ENCODE results near the gene SMPD1. TPM values are rescaled to one million over a fixed set of nuclear protein-coding genes. Genes with fewer than 3 reads are reported as not detected.
"Not testable (repeated sequence)": the region's sequence is repeated elsewhere in the genome, so short reads cannot be mapped to it uniquely, and the experiment has no call there.

The SMPD1 gene
- total RNA-seq, 4 donors from 2014 or later = 11.6 to 21.4 (median 14.3) TPM

GRCh38 chr11:6388748-6389147 lies 1.5 kb upstream of the SMPD1 start:
- intact Hi-C loops (cut with DNase I) = loop anchor here (10.0 kb wide), 1 partner anchor 316 kb away; no protein-coding TSS in a partner anchor
- H3K27ac ChIP-seq = peak overlapping the region; percentile 26 to 93 (median 90)
- H3K27me3 ChIP-seq = no peaks in the 10 kb centered on the region
- peaks cover 12 to 46% (median 18%) of the 10 kb centered on the region in 3 donors for H3K4me1 ChIP-seq
- WGBS, 2 donors = 91 to 96% methylated on average over 1 of the region's 1 CpG
- no peak for TF ChIP-seq POLR2A (IDR thresholded peaks at IDR 0.05)
- TF ChIP-seq CTCF (IDR thresholded peaks at IDR 0.05) = no peak
- peaks cover 0 to 18% (median 0%) of the 10 kb centered on the region in 3 donors for H3K36me3 ChIP-seq
- H3K9me3 ChIP-seq = no peaks in the 10 kb centered on the region
- no peak overlapping the region for H3K4me3 ChIP-seq
- DNase-seq = no peak

DNA sequence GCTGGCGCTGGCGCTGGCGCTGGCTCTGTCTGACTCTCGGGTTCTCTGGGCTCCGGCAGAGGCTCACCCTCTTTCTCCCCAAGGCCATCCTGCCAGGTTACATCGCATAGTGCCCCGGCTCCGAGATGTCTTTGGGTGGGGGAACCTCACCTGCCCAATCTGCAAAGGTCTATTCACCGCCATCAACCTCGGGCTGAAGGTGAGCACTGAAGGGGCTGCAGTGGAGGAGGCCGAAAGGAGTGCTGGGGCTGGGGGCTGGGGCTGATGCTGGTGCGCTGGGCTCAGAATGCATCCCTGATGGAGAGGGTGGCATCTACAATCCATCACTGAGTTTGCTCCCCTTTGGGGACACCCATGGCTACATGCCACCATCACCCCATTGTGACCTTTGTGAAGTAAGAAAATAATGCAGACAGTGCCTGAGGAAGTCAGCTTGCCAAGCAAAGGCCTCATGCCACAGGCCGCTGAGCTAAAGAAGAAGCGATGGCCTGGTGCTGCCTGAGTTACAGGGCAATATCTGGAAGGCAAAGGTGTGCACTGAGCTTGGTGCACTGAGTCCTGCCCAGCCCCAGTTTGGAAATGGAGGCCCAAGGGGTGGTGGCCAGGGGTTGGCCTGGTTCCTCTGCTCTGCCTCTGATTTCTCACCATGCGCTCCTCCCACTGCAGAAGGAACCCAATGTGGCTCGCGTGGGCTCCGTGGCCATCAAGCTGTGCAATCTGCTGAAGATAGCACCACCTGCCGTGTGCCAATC lies 620 bp downstream of the SMPD1 start:
- peaks cover 0 to 35% (median 4%) of the 10 kb centered on the region in 3 donors for H3K36me3 ChIP-seq
- H3K4me3 ChIP-seq = peak overlapping the region; percentile 69 to 92 (median 84)
- intact Hi-C loops (cut with DNase I) = no loop called here
- peak overlapping the region; percentile 90 to 93 (median 90) for H3K27ac ChIP-seq
- no peak for DNase-seq
- TF ChIP-seq CTCF (IDR thresholded peaks at IDR 0.05) (no peak), POLR2A (IDR thresholded peaks at IDR 0.05) (no peak)
- no peaks in the 10 kb centered on the region for H3K27me3 ChIP-seq
- WGBS, 2 donors = 51 to 72% methylated on average over 5 to 10 of the region's 19 CpGs
- H3K4me1 ChIP-seq = peaks cover 12 to 58% (median 18%) of the 10 kb centered on the region in 3 donors
- H3K9me3 ChIP-seq = no peaks in the 10 kb centered on the region

- WGBS, 2 donors = 100% methylated on average over 2 to 5 of the region's 18 CpGs
- H3K4me3 ChIP-seq = peak overlapping the region in 2 of 4 donors; percentile 79 to 92
- DNase-seq = no peak
- H3K27me3 ChIP-seq = no peaks in the 10 kb centered on the region
- intact Hi-C loops (cut with DNase I) = no loop called here
- TF ChIP-seq CTCF (IDR thresholded peaks at IDR 0.05) (no peak), POLR2A (IDR thresholded peaks at IDR 0.05) (no peak)
- H3K27ac ChIP-seq = no peak overlapping the region
- H3K4me1 ChIP-seq = peaks cover 12 to 58% (median 18%) of the 10 kb centered on the region in 3 donors
- peaks cover 0 to 35% (median 4%) of the 10 kb centered on the region in 3 donors for H3K36me3 ChIP-seq
- H3K9me3 ChIP-seq = no peaks in the 10 kb centered on the region
Measured at GRCh38 chr11:6391537-6392134, 1.4 kb downstream of the SMPD1 start.

GRCh38 chr11:6392251-6392650 lies 2.0 kb downstream of the SMPD1 start:
- peaks cover 12 to 63% (median 18%) of the 10 kb centered on the region in 3 donors for H3K4me1 ChIP-seq
- DNase-seq; H3K9me3 ChIP-seq; H3K4me3 ChIP-seq; H3K27me3 ChIP-seq; H3K27ac ChIP-seq; intact Hi-C loops (cut with DNase I): not testable (repeated sequence)
- 90 to 96% methylated on average over 3 of the region's 4 CpGs for WGBS, 2 donors
- peaks cover 0 to 35% (median 4%) of the 10 kb centered on the region in 3 donors for H3K36me3 ChIP-seq

- Histone ChIP-seq H3K27ac (peak overlapping the region in 1 of 4 donors; percentile 40), H3K36me3 (peaks cover 0 to 40% (median 4%) of the 10 kb centered on the region in 3 donors), H3K27me3 (no peaks in the 10 kb centered on the region), H3K4me1 (peaks cover 12 to 57% (median 17%) of the 10 kb centered on the region in 3 donors), H3K9me3 (no peaks in the 10 kb centered on the region), H3K4me3 (no peak overlapping the region)
- no peak for DNase-seq
- TF ChIP-seq CTCF (IDR thresholded peaks at IDR 0.05) (no peak), POLR2A (IDR thresholded peaks at IDR 0.05) (no peak)
- WGBS, 2 donors = 71 to 82% methylated on average over 5 to 10 of the region's 16 CpGs
- intact Hi-C loops (cut with DNase I) = no loop called here
Measured at GRCh38 chr11:6393989-6394670, 3.9 kb downstream of the SMPD1 start.
